ENCODE data around the gene STK4. TPM values are rescaled to one million over a fixed set of nuclear protein-coding genes. Genes with fewer than 3 reads are reported as not detected.

Gene STK4
- total RNA-seq, 2 experiments from 2014 or later = 265 to 277 TPM

DNA sequence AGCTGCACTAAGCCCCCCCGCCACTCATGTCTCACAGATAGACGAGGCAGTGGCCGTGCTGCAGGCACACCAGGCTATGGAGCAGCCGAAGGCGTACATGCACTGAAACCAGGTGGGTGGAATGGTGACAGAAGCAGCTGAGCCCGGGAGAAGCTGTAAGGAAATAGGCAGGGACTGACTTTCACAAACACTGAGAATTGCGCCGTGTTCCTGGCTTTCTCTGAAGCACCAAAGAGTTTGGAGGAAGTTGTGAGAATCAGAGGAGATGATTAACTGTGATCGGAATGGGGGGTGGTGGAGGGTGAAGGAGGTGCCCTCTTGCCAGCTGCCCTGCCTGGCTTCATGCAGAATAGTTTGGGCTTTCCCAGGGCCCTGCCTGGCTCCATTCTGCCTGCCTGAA is 27.7 kb upstream of the STK4 start:
- peaks cover 68% of the 10 kb centered on the region for H3K36me3 Mint-ChIP-seq (ENCODE audit: low read depth)
- no peak for DNase-seq
- intact Hi-C loops (cut with DNase I, micrococcal nuclease) = loop anchor here in 1 of 2 experiments (5.0 kb wide), 1 partner anchor 159 kb away; no protein-coding TSS in a partner anchor
- H3K27ac Mint-ChIP-seq = peak overlapping the region; percentile 47
- TF ChIP-seq, protein P1, sequence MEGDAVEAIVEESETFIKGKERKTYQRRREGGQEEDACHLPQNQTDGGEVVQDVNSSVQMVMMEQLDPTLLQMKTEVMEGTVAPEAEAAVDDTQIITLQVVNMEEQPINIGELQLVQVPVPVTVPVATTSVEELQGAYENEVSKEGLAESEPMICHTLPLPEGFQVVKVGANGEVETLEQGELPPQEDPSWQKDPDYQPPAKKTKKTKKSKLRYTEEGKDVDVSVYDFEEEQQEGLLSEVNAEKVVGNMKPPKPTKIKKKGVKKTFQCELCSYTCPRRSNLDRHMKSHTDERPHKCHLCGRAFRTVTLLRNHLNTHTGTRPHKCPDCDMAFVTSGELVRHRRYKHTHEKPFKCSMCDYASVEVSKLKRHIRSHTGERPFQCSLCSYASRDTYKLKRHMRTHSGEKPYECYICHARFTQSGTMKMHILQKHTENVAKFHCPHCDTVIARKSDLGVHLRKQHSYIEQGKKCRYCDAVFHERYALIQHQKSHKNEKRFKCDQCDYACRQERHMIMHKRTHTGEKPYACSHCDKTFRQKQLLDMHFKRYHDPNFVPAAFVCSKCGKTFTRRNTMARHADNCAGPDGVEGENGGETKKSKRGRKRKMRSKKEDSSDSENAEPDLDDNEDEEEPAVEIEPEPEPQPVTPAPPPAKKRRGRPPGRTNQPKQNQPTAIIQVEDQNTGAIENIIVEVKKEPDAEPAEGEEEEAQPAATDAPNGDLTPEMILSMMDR (IDR thresholded peaks at IDR 0.05) = no peak
- H3K4me3 Mint-ChIP-seq = no peak overlapping the region
- H3K36me3 ChIP-seq (ENCODE audit: insufficient read depth, low read length) = peaks cover 62% of the 10 kb centered on the region
- no peaks in the 10 kb centered on the region for H3K9me3 ChIP-seq (ENCODE audit: control insufficient read depth in 1 of 2, insufficient read depth in 1 of 2, low read length in 2 of 2)
- ChIA-PET CTCF (no interaction called here), POLR2A (no interaction called here)
- no peak overlapping the region for H3K27ac ChIP-seq (ENCODE audit: low read depth in 1 of 2, low read length in 2 of 2)
- no peaks in the 10 kb centered on the region for H3K27me3 ChIP-seq (ENCODE audit: control insufficient read depth in 1 of 2, insufficient read depth in 2 of 2, low read length in 2 of 2)
- no peak for ATAC-seq (ENCODE audit: poor library complexity)
- H3K4me1 Mint-ChIP-seq (ENCODE audit: low read depth) = no peaks in the 10 kb centered on the region
- no peak overlapping the region for H3K4me3 ChIP-seq (ENCODE audit: low read length)
- no peaks in the 10 kb centered on the region for H3K4me1 ChIP-seq (ENCODE audit: insufficient read depth, low read length)
- H3K9me3 Mint-ChIP-seq = no peaks in the 10 kb centered on the region
- no peaks in the 10 kb centered on the region for H3K27me3 Mint-ChIP-seq

DNA sequence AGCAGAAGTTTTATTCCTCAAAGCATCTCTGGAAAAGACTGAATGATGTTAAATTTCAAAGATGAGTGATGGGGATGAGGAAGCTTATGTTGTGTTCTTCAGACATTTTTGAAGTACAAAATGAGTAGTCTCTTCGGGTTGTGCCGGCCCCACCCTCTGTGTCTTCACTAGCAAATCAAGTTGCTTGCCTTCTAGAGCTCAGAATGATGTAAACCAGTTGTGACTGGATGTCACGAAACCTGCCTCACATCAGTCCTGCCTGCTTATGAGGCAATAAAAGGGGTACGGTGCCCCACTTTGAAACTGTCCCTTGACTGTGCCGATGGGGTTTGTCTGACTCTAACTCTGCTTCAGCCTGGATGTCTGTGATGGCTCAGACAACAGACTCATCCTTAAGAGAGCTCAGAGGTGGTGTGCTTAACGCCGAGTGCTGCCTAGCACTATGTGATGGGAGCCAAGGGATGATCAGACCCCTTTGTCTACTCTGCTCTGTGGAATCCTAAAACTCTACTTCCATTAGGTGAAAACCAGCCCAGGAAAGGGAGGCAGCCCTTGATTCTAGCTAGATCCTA is 25.1 kb upstream of the STK4 start:
- Mint-ChIP-seq H3K9me3 (no peaks in the 10 kb centered on the region), H3K4me1 (ENCODE audit: low read depth) (no peaks in the 10 kb centered on the region), H3K36me3 (ENCODE audit: low read depth) (peaks cover 93% of the 10 kb centered on the region), H3K27ac (no peak overlapping the region), H3K4me3 (no peak overlapping the region), H3K27me3 (no peaks in the 10 kb centered on the region)
- Histone ChIP-seq H3K36me3 (ENCODE audit: insufficient read depth, low read length) (peaks cover 73% of the 10 kb centered on the region), H3K4me3 (ENCODE audit: low read length) (no peak overlapping the region), H3K4me1 (ENCODE audit: insufficient read depth, low read length) (no peaks in the 10 kb centered on the region), H3K9me3 (ENCODE audit: control insufficient read depth in 1 of 2, insufficient read depth in 1 of 2, low read length in 2 of 2) (no peaks in the 10 kb centered on the region), H3K27ac (ENCODE audit: low read depth in 1 of 2, low read length in 2 of 2) (no peak overlapping the region), H3K27me3 (ENCODE audit: control insufficient read depth in 1 of 2, insufficient read depth in 2 of 2, low read length in 2 of 2) (no peaks in the 10 kb centered on the region)
- TF ChIP-seq, protein P1 (IDR thresholded peaks at IDR 0.05) = no peak
- POLR2A ChIA-PET = no interaction called here
- DNase-seq (no peak), ATAC-seq (ENCODE audit: poor library complexity) (no peak)
- intact Hi-C loops (cut with DNase I, micrococcal nuclease) = no loop called here
- CTCF ChIA-PET = no interaction called here

DNA sequence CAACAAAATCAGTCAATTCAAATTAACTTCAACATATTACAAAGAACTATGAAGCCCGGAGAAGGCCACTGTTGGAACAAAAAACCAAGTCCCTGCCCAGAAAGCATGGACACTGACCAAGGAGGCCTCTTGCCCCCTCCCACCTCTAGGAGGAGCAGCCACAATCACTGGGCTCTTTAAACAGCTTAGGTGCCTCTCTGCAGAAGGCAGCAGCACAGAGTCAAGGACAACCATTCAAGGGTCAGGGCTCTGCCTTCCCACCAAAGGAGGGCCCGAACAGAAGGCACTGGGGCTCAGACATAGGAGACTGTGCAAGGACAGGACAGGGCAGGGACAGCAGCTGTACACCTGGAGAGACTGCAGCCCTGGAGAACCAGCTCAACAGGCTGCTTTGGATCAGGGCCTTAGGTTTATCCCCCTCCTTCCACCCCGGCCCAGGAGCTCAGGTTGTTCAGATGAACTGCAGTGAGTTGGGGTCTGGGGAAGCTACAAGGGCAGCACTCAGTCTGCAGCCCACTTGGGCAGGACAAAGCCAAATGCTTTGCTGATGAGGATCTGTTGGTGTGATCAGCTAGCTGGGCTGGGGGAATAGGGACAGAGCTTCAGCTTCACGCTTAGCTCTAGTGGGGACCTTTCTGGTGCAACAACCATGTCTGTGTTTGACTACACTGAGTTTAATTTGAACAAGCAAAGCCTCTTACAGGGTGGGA is 23.9 kb upstream of the STK4 start:
- Mint-ChIP-seq H3K4me3 (no peak overlapping the region), H3K27ac (no peak overlapping the region), H3K36me3 (ENCODE audit: low read depth) (peaks cover 92% of the 10 kb centered on the region), H3K4me1 (ENCODE audit: low read depth) (no peaks in the 10 kb centered on the region), H3K27me3 (no peaks in the 10 kb centered on the region), H3K9me3 (no peaks in the 10 kb centered on the region)
- peaks cover 82% of the 10 kb centered on the region for H3K36me3 ChIP-seq (ENCODE audit: insufficient read depth, low read length)
- no peak overlapping the region for H3K4me3 ChIP-seq (ENCODE audit: low read length)
- DNase-seq (no peak), ATAC-seq (ENCODE audit: poor library complexity) (no peak)
- CTCF ChIA-PET = interaction anchor here (0.6 kb wide), 1 partner anchor 52 kb away, joined by 3 read pairs; no protein-coding TSS in a partner anchor
- no peaks in the 10 kb centered on the region for H3K27me3 ChIP-seq (ENCODE audit: control insufficient read depth in 1 of 2, insufficient read depth in 2 of 2, low read length in 2 of 2)
- intact Hi-C loops (cut with DNase I, micrococcal nuclease) = no loop called here
- H3K4me1 ChIP-seq (ENCODE audit: insufficient read depth, low read length) = no peaks in the 10 kb centered on the region
- TF ChIP-seq, protein P1 (IDR thresholded peaks at IDR 0.05) = no peak
- H3K9me3 ChIP-seq (ENCODE audit: control insufficient read depth in 1 of 2, insufficient read depth in 1 of 2, low read length in 2 of 2) = no peaks in the 10 kb centered on the region
- POLR2A ChIA-PET = interaction anchor here (0.6 kb wide), 1 partner anchor 10 kb away, joined by 3 read pairs; no protein-coding TSS in a partner anchor
- no peak overlapping the region for H3K27ac ChIP-seq (ENCODE audit: low read depth in 1 of 2, low read length in 2 of 2)

All from CD4-positive, alpha-beta T cell (primary cell).